ENCODE measurements around the gene SLC29A3. TPM values are rescaled to one million over a fixed set of nuclear protein-coding genes. Genes with fewer than 3 reads are reported as not detected.

SLC29A3 gene
- total RNA-seq, 1 donor from 2014 or later: 0.53 TPM

- peaks cover 3% of the 10 kb centered on the region for H3K27me3 ChIP-seq (ENCODE audit: control insufficient read depth, insufficient read depth, low read length)
- peaks cover 1% of the 10 kb centered on the region for H3K36me3 ChIP-seq (ENCODE audit: control insufficient read depth, insufficient read depth, low read length)
- TF ChIP-seq CTCF (IDR thresholded peaks at IDR 0.05; ENCODE audit: insufficient read depth, low read length, severe bottlenecking): no peak
- H3K4me3 ChIP-seq (ENCODE audit: low read depth, low read length): no peak overlapping the region
- FAIRE-seq (no peak), DNase-seq (ENCODE audit: low read depth) (no peak)
These were observed 11.5 kb upstream of the SLC29A3 start for GRCh38 chr10:71307469-71308085.

GRCh38 chr10:71308244-71308643 is 10.8 kb upstream of the SLC29A3 start:
- FAIRE-seq (no peak), DNase-seq (ENCODE audit: low read depth) (no peak)
- H3K36me3 ChIP-seq (ENCODE audit: control insufficient read depth, insufficient read depth, low read length): no peaks in the 10 kb centered on the region
- H3K27me3 ChIP-seq (ENCODE audit: control insufficient read depth, insufficient read depth, low read length): peaks cover 3% of the 10 kb centered on the region
- TF ChIP-seq CTCF (IDR thresholded peaks at IDR 0.05; ENCODE audit: insufficient read depth, low read length, severe bottlenecking): no peak
- no peak overlapping the region for H3K4me3 ChIP-seq (ENCODE audit: low read depth, low read length)

- H3K36me3 ChIP-seq (ENCODE audit: control insufficient read depth, insufficient read depth, low read length): no peaks in the 10 kb centered on the region
- no peak for TF ChIP-seq CTCF (IDR thresholded peaks at IDR 0.05; ENCODE audit: insufficient read depth, low read length, severe bottlenecking)
- H3K4me3 ChIP-seq (ENCODE audit: low read depth, low read length): no peak overlapping the region
- peaks cover 3% of the 10 kb centered on the region for H3K27me3 ChIP-seq (ENCODE audit: control insufficient read depth, insufficient read depth, low read length)
- FAIRE-seq (no peak), DNase-seq (ENCODE audit: low read depth) (no peak)
These were observed 10.1 kb upstream of the SLC29A3 start for GRCh38 chr10:71308985-71309384.

GRCh38 chr10:71309919-71310318 is 9.1 kb upstream of the SLC29A3 start:
- Histone ChIP-seq H3K36me3 (ENCODE audit: control insufficient read depth, insufficient read depth, low read length) (no peaks in the 10 kb centered on the region), H3K27me3 (ENCODE audit: control insufficient read depth, insufficient read depth, low read length) (peaks cover 3% of the 10 kb centered on the region), H3K4me3 (ENCODE audit: low read depth, low read length) (no peak overlapping the region)
- no peak for TF ChIP-seq CTCF (IDR thresholded peaks at IDR 0.05; ENCODE audit: insufficient read depth, low read length, severe bottlenecking)
- DNase-seq (ENCODE audit: low read depth) (no peak), FAIRE-seq (no peak)

GRCh38 chr10:71312220-71312619 is 6.8 kb upstream of the SLC29A3 start:
- no peak for TF ChIP-seq CTCF (IDR thresholded peaks at IDR 0.05; ENCODE audit: insufficient read depth, low read length, severe bottlenecking)
- DNase-seq (ENCODE audit: low read depth): no peak
- FAIRE-seq: no peak

More at GRCh38 chr10:71312220-71312619, 6.8 kb upstream of the SLC29A3 start:
- H3K36me3 ChIP-seq (ENCODE audit: control insufficient read depth, insufficient read depth, low read length): no peaks in the 10 kb centered on the region
- peaks cover 3% of the 10 kb centered on the region for H3K27me3 ChIP-seq (ENCODE audit: control insufficient read depth, insufficient read depth, low read length)
- H3K4me3 ChIP-seq (ENCODE audit: low read depth, low read length): no peak overlapping the region
